GM12878 (cell line): ENCODE measurements around the gene KCNQ1. TPM values are rescaled to one million over a fixed set of nuclear protein-coding genes. Genes with fewer than 3 reads are reported as not detected.

Experiments used
- ATAC-seq: fragments of 200-7000 bp; cut with Tn5 transposase; 3 replicates; pipeline ENCODE4 v1.9.1; 2020; ENCODE audit warnings: mild to moderate bottlenecking, moderate library complexity
- BruUV-seq: library from RNA; stranded (reverse); fragments of 400-500 nt; replicated peaks from 2 replicates; lab custom pipeline; 2021; lab: Mats Ljungman, UMichigan
- CTCF ChIA-PET: fragments of 300-600 bp; sonication (Branson Sonifier 250); formaldehyde crosslinking; extraction: SDS; loops from one replicate; lab custom pipeline; 2021; ENCODE audit warnings: inconsistent platforms; lab: Yijun Ruan, JAX
- POLR2A ChIA-PET: fragments of 350-600 bp; formaldehyde crosslinking; extraction: SDS; loops from one replicate; lab custom pipeline; 2021; ENCODE audit warnings: inconsistent platforms; lab: Charles Lee
- RAD21 ChIA-PET: fragments of 300-600 bp; sonication (Branson Sonifier 250); formaldehyde crosslinking; loops from one replicate; lab custom pipeline; 2023; ENCODE audit warnings: antibody characterized with exemption; ENCODE audit not compliant: unreplicated experiment; lab: Charles Lee
- SMC1A ChIA-PET: fragments of 300-600 bp; sonication (Branson Sonifier 250); formaldehyde crosslinking; loops from one replicate; lab custom pipeline; 2023; ENCODE audit not compliant: unreplicated experiment, uncharacterized antibody; lab: Charles Lee
- DNase-seq: peaks from one replicate; pipeline ENCODE4 v3.0.0-alpha.2; 2011; ENCODE audit warnings: low read depth, low spot score
- FAIRE-seq: peaks from 3 replicates; lab custom pipeline; 2011; peaks lifted over from hg19 to GRCh38; lab: Jason Lieb, UNC
- H2AFZ ChIP-seq: 2 replicates; pipeline ENCODE4 v1.6.0; 2011; ENCODE audit warnings: low read depth, low read length, control low read depth; ENCODE audit not compliant: control insufficient read depth
- H3K27ac ChIP-seq: 2 replicates; pipeline ENCODE4 v1.5.1; 2011; ENCODE audit warnings: control low read depth; ENCODE audit not compliant: control insufficient read depth, insufficient read depth
- H3K27me3 ChIP-seq, 2 experiments: replicated peaks in 1 of 2; 2 replicates each; pipeline versions ENCODE4 v1.6.0 to v1.6.1; 2011; ENCODE audit warnings: low read length in 1 of 2; ENCODE audit not compliant: control insufficient read depth in 2 of 2, insufficient read depth in 2 of 2
- H3K36me3 ChIP-seq, 2 experiments: 2 replicates each; pipeline ENCODE4 v1.5.1; 2011; ENCODE audit warnings: low read length in 1 of 2; ENCODE audit not compliant: control insufficient read depth in 2 of 2, insufficient read depth in 2 of 2
- H3K4me1 ChIP-seq: 2 replicates; pipeline ENCODE4 v1.6.1; 2011; ENCODE audit warnings: mild to moderate bottlenecking, low read length, moderate library complexity, mixed read lengths; ENCODE audit not compliant: control insufficient read depth, insufficient read depth
- H3K4me2 ChIP-seq: 2 replicates; pipeline ENCODE4 v1.6.0; 2011; ENCODE audit warnings: control low read depth; ENCODE audit not compliant: control insufficient read depth, insufficient read depth
- H3K4me3 ChIP-seq: fragments of 200-600 bp; sonication (generic); 2 replicates; pipeline ENCODE4 v1.5.1; 2016
- H3K79me2 ChIP-seq: 2 replicates; pipeline ENCODE4 v1.6.0; 2011; ENCODE audit warnings: low read length; ENCODE audit not compliant: control insufficient read depth, insufficient read depth
- H3K9ac ChIP-seq: 2 replicates; pipeline ENCODE4 v1.8.0; 2011; ENCODE audit warnings: low read length, control low read depth, mixed read lengths; ENCODE audit not compliant: control insufficient read depth, insufficient read depth
- H3K9me3 ChIP-seq: replicated peaks from 3 replicates; pipeline ENCODE4 v1.5.1; 2011; ENCODE audit warnings: mild to moderate bottlenecking, low read length; ENCODE audit not compliant: control insufficient read depth, insufficient read depth
- H4K20me1 ChIP-seq: 2 replicates; pipeline ENCODE4 v1.6.0; 2011; ENCODE audit not compliant: control insufficient read depth, insufficient read depth
- DPF2 ChIP-seq: fragments of 450-650 bp; IDR thresholded peaks from 2 replicates; pipeline ENCODE4 v1.6.1; 2017; ENCODE audit warnings: mild to moderate bottlenecking
- E2F8 ChIP-seq: fragments of 450-650 bp; IDR thresholded peaks from 2 replicates; pipeline ENCODE4 v1.6.1; 2018; ENCODE audit warnings: mild to moderate bottlenecking, low read depth, moderate library complexity; ENCODE audit not compliant: partially characterized antibody
- ELK1 ChIP-seq: IDR thresholded peaks from 2 replicates; pipeline ENCODE4 v1.6.1; 2012; ENCODE audit warnings: low read depth, low read length, improper control_type of control experiment
- MYC ChIP-seq: IDR thresholded peaks from 2 replicates; pipeline ENCODE4 v1.6.1; 2011; ENCODE audit warnings: mild to moderate bottlenecking, low read length, moderate library complexity, inconsistent platforms; ENCODE audit not compliant: insufficient read depth, insufficient replicate concordance, insufficient read length, severe bottlenecking
- NFXL1 ChIP-seq: fragments of 450-650 bp; IDR thresholded peaks from 2 replicates; pipeline ENCODE4 v1.6.1; 2017; ENCODE audit warnings: antibody characterized with exemption, mild to moderate bottlenecking, borderline replicate concordance
- POLR2A ChIP-seq: IDR thresholded peaks from 2 replicates; pipeline ENCODE4 v1.6.1; 2011; ENCODE audit warnings: low read depth, mild to moderate bottlenecking, low read length
- SMARCA5 ChIP-seq: fragments of 450-650 bp; IDR thresholded peaks from 2 replicates; pipeline ENCODE4 v1.6.1; 2017; ENCODE audit warnings: mild to moderate bottlenecking
- TBL1XR1 ChIP-seq: IDR thresholded peaks from 2 replicates; pipeline ENCODE4 v1.6.1; 2012; ENCODE audit warnings: low read depth, low read length, improper control_type of control experiment
- ZBED1 ChIP-seq: IDR thresholded peaks from 2 replicates; pipeline ENCODE4 v1.6.1; 2016; ENCODE audit warnings: borderline replicate concordance
- WGBS: methylation state at CpG from one replicate; pipeline ENCODE4 v1.1.6; 2016; ENCODE audit warnings: low lambda C conversion rate; ENCODE audit not compliant: insufficient replicate concordance, insufficient coverage; ENCODE audit errors: missing lambda C conversion rate; 5-methylcytosine and 5-hydroxymethylcytosine counted together
- in situ Hi-C: fragments of 300-500 bp; cut with MboI; formaldehyde crosslinking; loops from 9 replicates; pipeline ENCODE4 v1.14.3; 2018; ENCODE audit warnings: mixed read lengths
- intact Hi-C: fragments of 100-400 bp; cut with micrococcal nuclease; formaldehyde crosslinking; loops from one replicate; pipeline ENCODE4 v1.14.2; 2022; ENCODE audit not compliant: unreplicated experiment
- polyA plus RNA-seq, 11 experiments: library from polyadenylated mRNA; depleted of rRNA in 4 of 11; unstranded in 6 of 11; stranded (reverse) in 5 of 11; fragments of >200 nt; fragmentation: Nextera tagmentation in 4 of 11; fragmentation: Illumina TruSeq in 1 of 11; extraction: Ambion mirVana in 4 of 11; extraction: Trizol in 1 of 11; gene quantifications; 1 replicate in 1 of 11; 2 replicates in 10 of 11; pipeline versions ENCODE4 v1.2.1 to v1.2.3, GENCODE V29; 2011 to 2016; ENCODE audit warnings: inconsistent platforms in 2 of 11, missing spikeins in 2 of 11, low read depth in 1 of 11
- total RNA-seq, 4 experiments: library from RNA; depleted of rRNA in 3 of 4; stranded (reverse); fragments of >200 nt in 3 of 4; fragmentation: Illumina TruSeq in 1 of 4; extraction: Trizol in 1 of 4; gene quantifications; 2 replicates each; pipeline versions ENCODE4 v1.2.1 to v1.2.3, GENCODE V29; 2013 to 2021
- TF ChIP-seq, protein P1 (sequence below): IDR thresholded peaks from 2 replicates; pipeline ENCODE4 v1.6.1; 2011; ENCODE audit warnings: mild to moderate bottlenecking, low read depth, low read length, moderate library complexity; ENCODE audit not compliant: insufficient replicate concordance
- TF ChIP-seq, protein P2 (sequence below): IDR thresholded peaks from 2 replicates; pipeline ENCODE4 v1.6.1; 2011; ENCODE audit warnings: low read depth, mild to moderate bottlenecking, low read length, moderate library complexity, borderline replicate concordance; ENCODE audit errors: extremely low read depth
- TF ChIP-seq, protein P3 (sequence below): fragments of 450-650 bp; formaldehyde crosslinking; IDR thresholded peaks from 2 replicates; pipeline ENCODE4 v1.4.0; 2020; ENCODE audit warnings: mild to moderate bottlenecking, moderate library complexity

KCNQ1 gene
- total and polyA plus RNA-seq, 10 of the 15 experiments (the other 5 are each of a cell fraction or from before 2014, with no cell fraction given) = 0.03 to 0.15 (median 0.12) TPM; not detected in 7

DNA sequence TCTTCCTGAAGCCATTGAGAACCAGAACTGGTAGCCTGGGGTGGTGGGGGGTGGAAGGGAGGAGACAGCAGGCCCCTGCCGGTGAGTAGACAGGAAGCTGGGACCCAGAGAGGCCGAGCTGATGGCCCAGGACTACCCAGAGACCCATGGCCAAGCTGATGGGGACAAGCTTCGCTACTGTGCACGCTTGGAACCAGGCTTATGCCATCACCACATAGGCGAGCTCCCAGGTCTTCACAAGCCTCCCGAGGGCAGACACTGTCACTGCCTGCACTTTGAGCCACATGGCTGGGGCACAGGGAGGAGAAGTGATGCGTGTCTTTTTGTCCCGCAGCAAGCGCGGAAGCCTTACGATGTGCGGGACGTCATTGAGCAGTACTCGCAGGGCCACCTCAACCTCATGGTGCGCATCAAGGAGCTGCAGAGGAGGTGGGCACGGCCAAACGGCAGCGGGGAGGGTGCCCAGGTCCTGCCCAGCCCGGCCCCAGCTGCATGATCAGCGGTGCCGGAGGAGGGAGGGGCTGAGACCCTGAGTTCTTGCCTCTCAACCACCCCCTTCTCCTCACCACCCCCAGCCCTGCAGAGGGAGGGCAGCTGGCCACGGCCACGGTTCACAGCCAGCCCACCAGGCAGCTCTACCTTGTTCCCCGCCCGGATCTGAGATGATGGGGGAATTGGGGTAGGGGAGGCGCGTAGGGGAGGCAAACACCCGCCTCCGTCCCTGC, 331.0 kb downstream of the KCNQ1 start:
- CTCF ChIA-PET = no interaction called here
- H3K4me1 ChIP-seq = peaks cover 4% of the 10 kb centered on the region; the same call in 1 of the 2 replicates
- H3K4me3 ChIP-seq = no peak overlapping the region
- no peaks in the 10 kb centered on the region for H3K79me2 ChIP-seq
- FAIRE-seq (no peak), ATAC-seq (no peak), DNase-seq (no peak)
- no TSS peak for BruUV-seq
- intact Hi-C loops (no loop called here), in situ Hi-C loops (no loop called here)
- no peaks in the 10 kb centered on the region for H3K27me3 ChIP-seq
- SMC1A ChIA-PET = no interaction called here
- H3K27ac ChIP-seq = no peak overlapping the region
- no peak overlapping the region for H2AFZ ChIP-seq
- no peaks in the 10 kb centered on the region for H4K20me1 ChIP-seq
- H3K9me3 ChIP-seq = no peaks in the 10 kb centered on the region
- H3K9ac ChIP-seq = no peak overlapping the region
- POLR2A ChIA-PET = no interaction called here
- WGBS = 58% methylated on average over 29 of the region's 29 CpGs
- H3K36me3 ChIP-seq = no peaks in the 10 kb centered on the region
- RAD21 ChIA-PET = interaction anchor here (1.6 kb wide), 1 partner anchor 243 kb away, joined by 3 read pairs; no protein-coding TSS in a partner anchor
- H3K4me2 ChIP-seq = no peak overlapping the region
- TF ChIP-seq, protein P1, sequence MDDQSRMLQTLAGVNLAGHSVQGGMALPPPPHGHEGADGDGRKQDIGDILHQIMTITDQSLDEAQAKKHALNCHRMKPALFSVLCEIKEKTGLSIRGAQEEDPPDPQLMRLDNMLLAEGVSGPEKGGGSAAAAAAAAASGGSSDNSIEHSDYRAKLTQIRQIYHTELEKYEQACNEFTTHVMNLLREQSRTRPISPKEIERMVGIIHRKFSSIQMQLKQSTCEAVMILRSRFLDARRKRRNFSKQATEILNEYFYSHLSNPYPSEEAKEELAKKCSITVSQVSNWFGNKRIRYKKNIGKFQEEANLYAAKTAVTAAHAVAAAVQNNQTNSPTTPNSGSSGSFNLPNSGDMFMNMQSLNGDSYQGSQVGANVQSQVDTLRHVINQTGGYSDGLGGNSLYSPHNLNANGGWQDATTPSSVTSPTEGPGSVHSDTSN = no peak
- TF ChIP-seq TBL1XR1 = no peak
- no peak for TF ChIP-seq MYC
- TF ChIP-seq NFXL1 = no peak
- TF ChIP-seq POLR2A = no peak
- TF ChIP-seq SMARCA5 = no peak
- no peak for TF ChIP-seq E2F8
- TF ChIP-seq DPF2 = no peak
- TF ChIP-seq, protein P2, sequence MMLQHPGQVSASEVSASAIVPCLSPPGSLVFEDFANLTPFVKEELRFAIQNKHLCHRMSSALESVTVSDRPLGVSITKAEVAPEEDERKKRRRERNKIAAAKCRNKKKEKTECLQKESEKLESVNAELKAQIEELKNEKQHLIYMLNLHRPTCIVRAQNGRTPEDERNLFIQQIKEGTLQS = no peak
- TF ChIP-seq ZBED1 = no peak
- no peak for TF ChIP-seq ELK1
- TF ChIP-seq, protein P3, sequence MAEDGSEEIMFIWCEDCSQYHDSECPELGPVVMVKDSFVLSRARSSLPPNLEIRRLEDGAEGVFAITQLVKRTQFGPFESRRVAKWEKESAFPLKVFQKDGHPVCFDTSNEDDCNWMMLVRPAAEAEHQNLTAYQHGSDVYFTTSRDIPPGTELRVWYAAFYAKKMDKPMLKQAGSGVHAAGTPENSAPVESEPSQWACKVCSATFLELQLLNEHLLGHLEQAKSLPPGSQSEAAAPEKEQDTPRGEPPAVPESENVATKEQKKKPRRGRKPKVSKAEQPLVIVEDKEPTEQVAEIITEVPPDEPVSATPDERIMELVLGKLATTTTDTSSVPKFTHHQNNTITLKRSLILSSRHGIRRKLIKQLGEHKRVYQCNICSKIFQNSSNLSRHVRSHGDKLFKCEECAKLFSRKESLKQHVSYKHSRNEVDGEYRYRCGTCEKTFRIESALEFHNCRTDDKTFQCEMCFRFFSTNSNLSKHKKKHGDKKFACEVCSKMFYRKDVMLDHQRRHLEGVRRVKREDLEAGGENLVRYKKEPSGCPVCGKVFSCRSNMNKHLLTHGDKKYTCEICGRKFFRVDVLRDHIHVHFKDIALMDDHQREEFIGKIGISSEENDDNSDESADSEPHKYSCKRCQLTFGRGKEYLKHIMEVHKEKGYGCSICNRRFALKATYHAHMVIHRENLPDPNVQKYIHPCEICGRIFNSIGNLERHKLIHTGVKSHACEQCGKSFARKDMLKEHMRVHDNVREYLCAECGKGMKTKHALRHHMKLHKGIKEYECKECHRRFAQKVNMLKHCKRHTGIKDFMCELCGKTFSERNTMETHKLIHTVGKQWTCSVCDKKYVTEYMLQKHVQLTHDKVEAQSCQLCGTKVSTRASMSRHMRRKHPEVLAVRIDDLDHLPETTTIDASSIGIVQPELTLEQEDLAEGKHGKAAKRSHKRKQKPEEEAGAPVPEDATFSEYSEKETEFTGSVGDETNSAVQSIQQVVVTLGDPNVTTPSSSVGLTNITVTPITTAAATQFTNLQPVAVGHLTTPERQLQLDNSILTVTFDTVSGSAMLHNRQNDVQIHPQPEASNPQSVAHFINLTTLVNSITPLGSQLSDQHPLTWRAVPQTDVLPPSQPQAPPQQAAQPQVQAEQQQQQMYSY = no peak
